Lung microvascular endothelial cell (primary cell): Measurements from ENCODE around the gene RPL22L1. TPM values are rescaled to one million over a fixed set of nuclear protein-coding genes. Genes with fewer than 3 reads are reported as not detected.
"Not testable (repeated sequence)": the region's sequence is repeated elsewhere in the genome, so short reads cannot be mapped to it uniquely, and the experiment has no call there.

ENCODE experiments used
- DNase-seq, 2 donors: peaks; one replicate each; pipeline versions ENCODE4 v3.0.0 to v3.0.0-alpha.2; 2010; ENCODE audit warnings: low read depth in 2 of 2
- total RNA-seq: library from RNA; depleted of rRNA; stranded (reverse); fragments of >200 nt; gene quantifications from 2 replicates; pipeline ENCODE4 v1.2.1, GENCODE V29; 2014

RPL22L1 gene
- total RNA-seq = 11.9 and 36.4 TPM in 2 replicates

- DNase-seq = peak; percentile 94 to 95
Measured at GRCh38 chr3:170869645-170870593, at the start of gene RPL22L1. RPL22L1 (minus strand) TSS chr3:170870195; CDS start chr3:170870167, 28 bp downstream.

GRCh38 chr3:170918715-170919114 lies 48.7 kb upstream of the RPL22L1 start:
- DNase-seq = no peak

DNA sequence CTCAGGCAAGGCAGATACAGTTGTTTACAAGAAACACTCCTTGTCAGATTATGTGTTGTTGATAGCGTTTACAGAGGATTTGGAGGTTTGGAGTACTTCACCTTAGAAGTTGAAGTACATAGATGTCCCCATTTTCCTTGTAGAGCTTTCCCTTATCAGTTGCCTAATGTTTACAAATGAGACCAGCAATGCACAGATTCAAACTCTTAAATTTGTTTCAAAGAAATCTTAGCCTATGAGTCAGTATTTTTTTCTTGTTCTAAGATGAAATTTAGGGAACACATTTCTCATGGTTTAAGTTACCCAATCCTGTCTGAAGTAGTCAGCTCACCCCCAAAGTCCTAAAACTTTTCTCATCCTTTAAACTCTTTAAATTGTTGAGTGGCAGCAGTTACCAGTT lies 44.7 kb upstream of the RPL22L1 start:
- DNase-seq = no peak

DNA sequence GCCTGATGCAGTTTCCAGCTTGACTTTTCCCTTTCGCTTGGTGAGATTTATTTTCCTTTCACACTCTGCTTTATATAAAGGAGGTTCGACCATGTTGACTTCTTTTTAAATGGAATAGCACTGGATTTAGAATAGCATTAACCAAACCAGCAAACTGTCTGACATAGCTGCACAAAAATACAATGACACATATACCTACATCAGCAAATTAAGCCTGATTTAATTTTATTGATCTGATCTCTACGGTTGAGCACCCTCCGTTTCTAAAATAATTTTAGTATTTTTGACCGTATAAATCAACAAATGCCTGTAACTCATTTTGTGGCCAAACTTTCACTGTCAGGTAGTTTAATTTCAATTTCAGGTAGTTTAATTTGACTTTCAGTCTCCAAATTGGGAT lies 44.2 kb upstream of the RPL22L1 start:
- no peak for DNase-seq

GRCh38 chr3:170911051-170911450 lies 41.1 kb upstream of the RPL22L1 start:
- no peak for DNase-seq

DNA sequence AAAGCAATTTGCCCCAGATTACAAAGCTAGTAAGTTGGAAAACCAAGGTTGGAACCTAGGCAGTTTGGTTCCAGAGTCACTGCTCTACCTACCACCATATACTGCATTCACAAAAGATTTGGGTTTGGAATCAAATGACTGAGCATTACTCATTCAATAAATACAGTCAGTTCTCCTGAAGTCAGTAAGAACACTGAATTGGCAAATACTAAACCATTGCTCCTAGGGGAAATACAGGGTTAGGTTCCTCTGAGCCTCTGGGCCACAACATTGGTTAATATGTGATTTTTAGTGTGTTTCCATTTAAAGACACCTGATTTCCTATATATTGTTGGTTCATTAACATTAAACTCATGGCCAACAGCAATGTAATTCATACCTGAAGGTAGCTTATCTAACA lies 40.5 kb upstream of the RPL22L1 start:
- no peak for DNase-seq

DNA sequence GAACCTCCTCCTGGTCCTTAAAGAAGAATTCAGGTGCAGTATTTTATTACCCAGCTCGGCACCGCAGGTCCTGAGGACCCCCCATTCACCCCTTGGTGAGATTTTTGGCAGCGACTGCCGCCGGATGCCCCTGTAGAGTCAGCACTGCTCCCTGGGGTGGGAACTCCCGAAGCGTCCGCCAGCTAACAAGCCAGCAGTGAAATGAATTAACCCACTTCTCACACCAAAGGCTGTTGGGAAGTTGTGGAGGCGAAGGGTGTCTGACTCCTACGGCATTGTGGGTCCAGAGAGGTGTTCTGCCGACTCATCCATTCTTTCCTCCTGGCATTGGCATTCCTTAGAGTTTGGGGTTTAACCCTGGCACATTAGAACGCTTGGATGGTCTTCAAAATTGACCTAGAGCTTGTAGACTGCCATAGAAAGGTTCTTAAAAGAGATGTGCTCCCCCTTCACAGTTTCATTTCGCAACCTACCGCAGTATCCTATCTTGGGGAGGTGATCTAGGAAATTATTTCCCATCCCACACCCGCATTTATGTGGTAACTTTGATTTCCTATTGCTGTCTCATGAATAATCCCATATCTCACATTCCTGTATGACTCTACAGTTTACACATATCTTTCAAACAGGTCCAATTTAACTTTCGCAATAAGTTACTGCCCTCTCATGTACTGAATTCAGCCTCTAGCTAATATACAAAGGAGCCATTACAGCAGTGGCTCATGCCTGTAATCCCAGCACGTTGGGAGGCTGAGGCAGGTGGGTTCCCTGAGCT lies 39.3 kb upstream of the RPL22L1 start:
- peak; percentile 24 to 30 for DNase-seq

GRCh38 chr3:170908235-170909116 lies 38.5 kb upstream of the RPL22L1 start, which contains the start of gene EIF5A2:
EIF5A2 (minus strand) TSS chr3:170908637; CDS start chr3:170907806, 831 bp downstream.
- DNase-seq = peak; percentile 90 to 93

- peak; percentile 13 to 14 for DNase-seq
Measured at GRCh38 chr3:170907637-170908234, 37.7 kb upstream of the RPL22L1 start.

DNA sequence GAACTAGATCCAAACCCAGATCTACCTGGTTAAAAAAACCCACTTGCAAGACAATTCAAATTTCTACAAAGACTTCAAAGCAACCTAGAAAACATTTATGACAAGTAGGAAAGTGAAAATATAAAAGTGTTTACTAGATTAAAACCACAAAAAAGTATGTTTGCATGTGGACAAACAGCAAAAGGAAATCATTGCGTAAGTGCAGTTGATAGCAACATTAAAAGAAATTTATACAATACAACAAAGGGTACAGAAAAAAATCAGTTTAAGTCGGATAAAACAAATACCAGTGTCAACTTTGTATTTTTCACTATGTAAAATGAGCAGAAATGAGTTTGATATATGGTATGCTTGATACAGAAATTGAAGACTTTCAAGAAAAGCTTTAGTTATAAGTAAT lies 35.9 kb upstream of the RPL22L1 start:
- DNase-seq = no peak

DNA sequence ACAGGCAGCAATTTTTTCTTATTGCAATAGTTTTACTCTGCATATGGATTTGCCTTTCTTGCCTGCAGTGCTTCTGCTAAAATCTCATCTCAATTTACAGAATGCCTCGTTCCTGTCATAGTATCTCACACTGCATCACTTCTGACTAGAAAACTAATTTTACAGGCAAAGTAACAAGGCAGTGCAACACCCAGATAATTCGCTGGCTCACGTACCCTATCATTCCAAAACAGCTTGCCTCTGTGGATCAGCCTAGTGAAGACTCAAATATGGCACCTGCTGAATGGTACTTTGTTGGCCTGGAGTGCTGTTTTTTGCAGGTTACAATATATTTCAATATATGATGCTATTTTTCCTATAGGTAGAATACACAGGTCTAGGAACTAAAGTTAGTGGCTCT lies 33.1 kb upstream of the RPL22L1 start:
- DNase-seq = no peak

DNA sequence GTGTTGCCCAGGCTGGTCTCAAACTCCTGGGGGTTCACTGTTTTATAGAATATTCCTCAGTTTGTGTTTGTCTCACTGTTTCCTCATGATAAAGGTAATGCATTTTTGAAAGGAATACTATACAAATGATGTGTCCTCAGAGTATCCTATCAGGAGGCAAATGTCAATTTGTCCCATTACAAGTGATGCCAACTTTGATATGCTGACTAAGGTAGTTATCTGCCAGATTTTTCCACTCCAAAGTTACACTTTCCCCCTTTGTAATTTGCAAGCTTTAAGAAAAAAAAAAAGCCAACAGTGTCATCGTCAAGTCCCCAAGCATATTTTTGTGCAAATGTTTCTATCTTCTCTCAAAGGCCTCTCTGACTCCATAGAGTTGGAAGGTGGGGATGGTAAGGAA lies 29.5 kb upstream of the RPL22L1 start:
- no peak for DNase-seq

DNA sequence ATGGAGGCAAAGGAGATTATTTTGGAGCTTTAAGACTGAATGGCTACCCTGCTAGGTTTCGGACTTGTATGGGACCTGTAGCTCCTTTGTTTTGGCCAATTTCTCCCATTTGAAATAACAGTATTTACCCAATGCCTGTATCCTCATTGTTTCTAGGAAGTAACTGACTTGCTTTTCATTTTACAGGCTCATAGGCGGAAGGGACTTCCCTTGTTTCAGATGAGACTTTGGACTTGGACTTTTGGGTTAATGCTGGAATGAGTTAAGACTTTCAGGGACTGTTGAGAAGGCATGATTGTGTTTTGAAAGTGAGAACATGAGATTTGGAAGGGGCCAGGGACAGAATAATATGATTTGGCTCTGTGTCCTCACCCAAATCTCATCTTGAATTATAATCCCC lies 28.0 kb upstream of the RPL22L1 start:
- no peak for DNase-seq

DNA sequence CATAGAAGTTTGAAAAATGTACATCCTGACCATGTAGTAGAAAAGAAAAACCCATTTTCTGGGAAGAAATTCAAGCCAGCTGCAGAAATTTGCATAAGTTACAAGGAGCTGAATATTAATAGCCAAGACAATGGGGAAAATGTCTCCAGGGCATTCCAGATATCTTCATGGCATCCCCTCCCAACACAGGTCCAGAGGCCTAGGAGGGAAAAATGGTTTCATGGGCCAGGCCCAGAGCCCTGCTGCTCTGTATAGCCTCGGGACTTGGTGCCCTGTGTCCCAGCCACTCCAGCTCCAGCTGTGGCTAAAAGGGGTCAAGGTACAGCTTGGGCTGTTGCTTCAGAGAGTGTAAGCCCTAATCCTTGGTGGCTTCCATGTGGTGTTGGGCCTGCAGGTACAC lies 27.2 kb upstream of the RPL22L1 start:
- DNase-seq = not testable (repeated sequence)

DNA sequence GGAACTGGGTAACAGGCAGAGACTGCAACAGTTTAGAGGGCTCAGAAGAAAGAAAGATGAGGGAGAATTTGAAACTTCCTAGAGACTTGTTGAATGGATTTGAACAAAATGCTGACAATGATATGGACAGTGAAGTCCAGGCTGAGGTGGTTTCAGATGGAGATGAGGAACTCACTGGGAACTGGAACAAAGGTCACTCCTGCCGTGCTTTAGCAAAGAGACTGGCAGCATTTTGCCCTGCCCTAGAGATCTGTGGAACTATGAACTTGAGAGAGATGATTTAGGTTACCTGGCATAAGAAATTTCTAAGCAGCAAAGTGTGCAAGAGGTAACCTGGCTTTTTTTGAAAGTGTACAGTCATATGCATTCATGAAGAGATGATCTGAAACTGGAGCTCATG lies 26.8 kb upstream of the RPL22L1 start:
- DNase-seq = no peak

DNA sequence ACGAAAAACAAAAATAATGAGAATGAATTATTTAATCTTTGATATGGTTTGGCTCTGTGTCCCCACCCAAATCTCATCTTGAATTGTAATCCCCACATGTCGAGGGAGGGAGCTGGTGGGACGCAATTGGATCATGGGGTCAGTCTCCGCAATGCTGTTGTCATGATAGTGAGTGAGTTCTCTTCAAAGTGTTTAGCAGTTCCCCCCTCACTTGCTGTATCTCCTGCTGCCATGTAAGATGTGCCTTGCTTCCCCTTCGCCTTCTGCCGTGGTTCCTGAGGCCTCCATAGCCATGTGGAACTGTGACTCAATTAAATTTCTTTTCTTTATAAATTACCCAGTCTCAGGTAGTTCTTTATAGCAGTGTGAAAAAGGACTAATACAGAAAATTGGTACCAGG lies 26.3 kb upstream of the RPL22L1 start:
- not testable (repeated sequence) for DNase-seq

DNA sequence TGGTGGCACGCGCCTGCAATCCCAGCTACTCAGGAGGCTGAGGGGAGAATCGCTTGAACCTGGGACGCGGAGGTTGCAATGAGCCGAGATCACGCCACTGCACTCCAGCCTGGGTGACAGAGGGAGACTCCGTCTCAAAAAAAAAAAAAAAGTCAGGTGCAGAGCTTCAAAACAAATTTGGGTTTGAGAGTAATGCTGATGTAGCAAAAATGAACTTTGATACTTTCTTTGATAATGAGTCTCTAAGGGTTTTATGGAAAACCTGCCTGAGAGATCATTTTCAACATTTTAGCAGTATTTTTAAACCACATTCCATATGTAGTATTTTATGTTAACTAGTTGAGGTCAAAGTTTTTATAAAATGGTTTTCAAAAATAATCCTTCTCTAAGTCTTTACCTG lies 23.9 kb upstream of the RPL22L1 start:
- DNase-seq = no peak

DNA sequence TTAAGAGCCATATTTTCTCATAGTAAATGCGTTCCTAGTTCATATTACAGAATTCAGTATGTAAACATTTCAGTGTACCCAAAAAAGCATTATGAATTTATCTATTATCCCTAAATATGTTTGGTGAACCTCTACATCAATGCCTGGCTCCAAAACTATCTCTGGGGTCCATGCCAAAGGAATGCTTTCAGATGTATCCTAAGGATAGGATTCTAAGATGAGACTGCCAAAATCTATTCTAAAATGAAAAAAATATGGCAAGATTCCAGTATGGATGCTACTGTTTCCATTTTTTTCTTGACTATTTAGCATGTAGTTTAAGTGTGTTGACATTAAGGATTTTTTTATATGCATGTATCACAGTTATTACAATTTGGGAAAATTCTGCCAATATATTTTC lies 19.6 kb upstream of the RPL22L1 start:
- DNase-seq = no peak

GRCh38 chr3:170889132-170889531 lies 19.1 kb upstream of the RPL22L1 start:
- no peak for DNase-seq

- not testable (repeated sequence) for DNase-seq
Measured at GRCh38 chr3:170884109-170884930, 14.3 kb upstream of the RPL22L1 start.
